HEK293 (cell line): ENCODE data around the gene ERMP1.

Experiments
- CTCF ChIA-PET: fragments of 350-600 bp; formaldehyde crosslinking; extraction: SDS; loops from one replicate; lab custom pipeline; 2021; ENCODE audit warnings: antibody characterized with exemption; lab: Yijun Ruan, JAX
- POLR2A ChIA-PET: fragments of 300-600 bp; formaldehyde crosslinking; extraction: SDS; loops from one replicate; lab custom pipeline; 2020; ENCODE audit warnings: antibody characterized with exemption, inconsistent platforms; lab: Yijun Ruan, JAX
- H3K27ac ChIP-seq: fragments of 200-500 bp; sonication (Bioruptor generic); 2 replicates; pipeline ENCODE4 v1.5.1; 2014; ENCODE audit warnings: low read depth, low read length, control low read depth, inconsistent platforms; ENCODE audit errors: extremely low read depth
- H3K36me3 ChIP-seq, 2 experiments: fragments of 200-500 bp in 1 of 2; sonication (Bioruptor generic) in 1 of 2; 1 replicate in 1 of 2; 2 replicates in 1 of 2; pipeline ENCODE4 v1.5.1; 2014 to 2017; ENCODE audit warnings: inconsistent platforms in 2 of 2, low read length in 2 of 2; ENCODE audit not compliant: control insufficient read depth in 2 of 2, insufficient read depth in 1 of 2
- H3K4me1 ChIP-seq: fragments of 200-500 bp; sonication (Bioruptor generic); 2 replicates; pipeline ENCODE4 v1.5.1; 2014; ENCODE audit warnings: mild to moderate bottlenecking, low read length, inconsistent platforms; ENCODE audit not compliant: control insufficient read depth, insufficient read depth
- H3K4me3 ChIP-seq: 2 replicates; pipeline ENCODE4 v1.5.1; 2011; ENCODE audit warnings: low read depth, mild to moderate bottlenecking, control low read depth, low read length, moderate library complexity
- H3K9me3 ChIP-seq: fragments of 200-500 bp; sonication (Bioruptor generic); 2 replicates; pipeline ENCODE4 v1.5.1; 2014; ENCODE audit warnings: low read depth, low read length, inconsistent platforms; ENCODE audit not compliant: control insufficient read depth, insufficient read depth
- BCL11A ChIP-seq: fragments of 450-650 bp; formaldehyde crosslinking; IDR thresholded peaks from 2 replicates; pipeline ENCODE4 v1.5.1; 2016; ENCODE audit warnings: low read depth, missing biosample characterization, missing genetic modification characterization
- GLI2 ChIP-seq: fragments of 450-650 bp; formaldehyde crosslinking; IDR thresholded peaks from 2 replicates; pipeline ENCODE4; 2017; ENCODE audit warnings: missing biosample characterization, missing genetic modification characterization, low read depth, borderline replicate concordance
- MEIS1 ChIP-seq: sonication (generic); formaldehyde crosslinking; IDR thresholded peaks from 2 replicates; pipeline ENCODE4 v1.8.1; 2022; ENCODE audit warnings: missing genetic modification reagents, mild to moderate bottlenecking, borderline replicate concordance
- PRDM10 ChIP-seq: fragments of 450-650 bp; formaldehyde crosslinking; IDR thresholded peaks from 2 replicates; pipeline ENCODE4 v1.5.1; 2016; ENCODE audit warnings: missing biosample characterization, missing genetic modification characterization
- SALL2 ChIP-seq: fragments of 450-650 bp; formaldehyde crosslinking; IDR thresholded peaks from 2 replicates; pipeline ENCODE4 v1.5.0; 2017; ENCODE audit warnings: missing biosample characterization, mild to moderate bottlenecking, missing genetic modification characterization, borderline replicate concordance
- SP3 ChIP-seq: fragments of 450-650 bp; formaldehyde crosslinking; IDR thresholded peaks from 2 replicates; pipeline ENCODE4 v1.5.1; 2016; ENCODE audit warnings: missing biosample characterization, missing genetic modification characterization
- TRIM28 ChIP-seq: IDR thresholded peaks from 2 replicates; pipeline ENCODE4 v1.6.1; 2011; ENCODE audit warnings: low read length, control low read depth, borderline replicate concordance
- ZIC2 ChIP-seq: fragments of 450-650 bp; formaldehyde crosslinking; IDR thresholded peaks from 2 replicates; pipeline ENCODE4 v1.5.1; 2016; ENCODE audit warnings: missing biosample characterization, missing genetic modification characterization
- ZNF169 ChIP-seq: fragments of 450-650 bp; formaldehyde crosslinking; IDR thresholded peaks from 2 replicates; pipeline ENCODE4 v1.5.1; 2016; ENCODE audit warnings: missing biosample characterization, missing genetic modification characterization
- ZNF184 ChIP-seq: fragments of 450-650 bp; IDR thresholded peaks from 2 replicates; pipeline ENCODE4 v1.5.1; 2018; ENCODE audit warnings: missing biosample characterization, mild to moderate bottlenecking, missing genetic modification characterization
- ZNF19 ChIP-seq: fragments of 450-650 bp; formaldehyde crosslinking; IDR thresholded peaks from 2 replicates; pipeline ENCODE4; 2016; ENCODE audit warnings: missing biosample characterization, missing genetic modification characterization, low read depth
- ZNF423 ChIP-seq: fragments of 450-650 bp; formaldehyde crosslinking; IDR thresholded peaks from 2 replicates; pipeline ENCODE4 v1.5.1; 2016; ENCODE audit warnings: missing biosample characterization, missing genetic modification characterization
- ZNF514 ChIP-seq: fragments of 450-650 bp; formaldehyde crosslinking; IDR thresholded peaks from 2 replicates; pipeline ENCODE4 v1.5.1; 2016; ENCODE audit warnings: missing biosample characterization, missing genetic modification characterization
- ZNF549 ChIP-seq: fragments of 450-650 bp; IDR thresholded peaks from 2 replicates; pipeline ENCODE4 v1.5.1; 2018; ENCODE audit warnings: missing biosample characterization, missing genetic modification characterization, mild to moderate bottlenecking, inconsistent platforms, moderate library complexity
- ZNF560 ChIP-seq: fragments of 450-650 bp; formaldehyde crosslinking; IDR thresholded peaks from 2 replicates; pipeline ENCODE4 v1.5.1; 2017; ENCODE audit warnings: missing biosample characterization, missing genetic modification characterization, borderline replicate concordance
- ZNF621 ChIP-seq: fragments of 450-650 bp; formaldehyde crosslinking; IDR thresholded peaks from 2 replicates; pipeline ENCODE4 v1.5.1; 2017; ENCODE audit warnings: missing biosample characterization, missing genetic modification characterization
- ZNF639 ChIP-seq: fragments of 450-650 bp; formaldehyde crosslinking; IDR thresholded peaks from 2 replicates; pipeline ENCODE4 v1.5.1; 2016; ENCODE audit warnings: missing biosample characterization, missing genetic modification characterization
- ZNF670 ChIP-seq: fragments of 450-650 bp; formaldehyde crosslinking; IDR thresholded peaks from 2 replicates; pipeline ENCODE4 v1.5.1; 2016; ENCODE audit warnings: missing biosample characterization, missing genetic modification characterization, low read depth
- ZNF747 ChIP-seq: fragments of 450-650 bp; formaldehyde crosslinking; IDR thresholded peaks from 2 replicates; pipeline ENCODE4 v1.5.1; 2016; ENCODE audit warnings: missing biosample characterization, missing genetic modification characterization
- ZNF792 ChIP-seq: fragments of 450-650 bp; formaldehyde crosslinking; IDR thresholded peaks from 2 replicates; pipeline ENCODE4 v1.5.1; 2016; ENCODE audit warnings: missing biosample characterization, missing genetic modification characterization
- ZNF837 ChIP-seq: fragments of 450-650 bp; formaldehyde crosslinking; IDR thresholded peaks from 2 replicates; pipeline ENCODE4 v1.5.1; 2016; ENCODE audit warnings: missing biosample characterization, missing genetic modification characterization
- ZSCAN18 ChIP-seq: fragments of 450-650 bp; formaldehyde crosslinking; IDR thresholded peaks from 2 replicates; pipeline ENCODE4 v1.5.1; 2016; ENCODE audit warnings: missing biosample characterization, missing genetic modification characterization
- ZSCAN23 ChIP-seq: fragments of 450-650 bp; formaldehyde crosslinking; IDR thresholded peaks from 2 replicates; pipeline ENCODE4 v1.5.1; 2016; ENCODE audit warnings: missing biosample characterization, missing genetic modification characterization
- ZSCAN4 ChIP-seq: fragments of 450-650 bp; formaldehyde crosslinking; IDR thresholded peaks from 2 replicates; pipeline ENCODE4 v1.5.1; 2017; ENCODE audit warnings: missing biosample characterization, missing genetic modification characterization
- TF ChIP-seq, protein P1 (sequence below): fragments of 450-650 bp; formaldehyde crosslinking; IDR thresholded peaks from 2 replicates; pipeline ENCODE4 v1.5.1; 2016; ENCODE audit warnings: missing biosample characterization, missing genetic modification characterization

Gene ERMP1

DNA sequence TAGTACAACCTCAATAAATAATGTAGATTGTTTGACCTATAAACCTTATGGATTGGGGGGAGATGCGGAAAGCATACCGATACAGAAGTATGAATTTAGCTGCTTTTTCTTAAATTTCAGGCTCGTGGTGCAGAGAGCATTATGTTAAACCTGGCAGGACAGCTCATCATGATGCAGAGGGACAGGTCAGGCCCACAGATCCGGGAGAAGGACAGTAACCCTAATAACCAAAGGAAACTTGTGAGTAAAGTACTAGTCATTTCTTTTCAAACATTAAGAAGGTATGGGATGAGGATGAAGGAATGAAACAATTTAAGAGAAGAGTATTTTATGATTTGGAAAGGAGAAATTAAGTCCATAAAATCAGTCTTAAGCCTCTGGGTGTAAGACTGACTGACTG, 70.5 kb downstream of the ERMP1 start:
- H3K4me3 ChIP-seq = no peak overlapping the region
- H3K9me3 ChIP-seq = no peaks in the 10 kb centered on the region
- no peak for TF ChIP-seq ZNF639 (tag by site-specific recombination)
- TF ChIP-seq SP3 (tag by site-specific recombination) = no peak
- TF ChIP-seq PRDM10 (tag by site-specific recombination) = no peak
- peaks cover 0 to 89% of the 10 kb centered on the region in 2 experiments for H3K36me3 ChIP-seq
- H3K27ac ChIP-seq = no peak overlapping the region
- ChIA-PET CTCF (no interaction called here), POLR2A (no interaction called here)
- no peaks in the 10 kb centered on the region for H3K4me1 ChIP-seq

DNA sequence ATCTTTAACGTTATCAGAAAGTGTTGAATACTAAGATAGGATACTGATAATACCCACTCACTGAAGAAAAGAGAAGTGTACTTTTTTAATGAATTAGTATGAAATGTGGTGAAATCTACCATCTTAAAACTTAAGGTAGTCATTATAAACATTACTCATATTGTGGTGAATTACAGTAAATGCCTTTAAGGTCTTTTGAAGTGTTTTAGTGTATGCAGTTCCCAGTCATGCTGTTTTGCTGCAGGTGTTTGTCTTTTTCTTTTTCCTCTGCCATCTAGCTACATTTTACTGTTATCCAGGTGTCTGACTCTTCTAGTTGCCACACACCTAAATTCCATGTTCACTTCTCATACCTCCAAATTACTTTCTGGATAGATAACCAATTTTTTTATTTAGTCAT, 72.6 kb downstream of the ERMP1 start:
- Histone ChIP-seq H3K36me3 (peaks cover 3 to 86% of the 10 kb centered on the region in 2 experiments), H3K9me3 (no peaks in the 10 kb centered on the region), H3K4me3 (no peak overlapping the region), H3K27ac (no peak overlapping the region), H3K4me1 (no peaks in the 10 kb centered on the region)
- CTCF ChIA-PET = no interaction called here
- POLR2A ChIA-PET = no interaction called here
- TF ChIP-seq TRIM28 (no peak), ZSCAN23 (no peak), GLI2 (tag by site-specific recombination) (no peak), ZNF837 (tag by site-specific recombination) (no peak), ZNF549 (tag by site-specific recombination) (no peak), ZIC2 (no peak), ZNF19 (tag by site-specific recombination) (no peak), ZNF670 (no peak)

DNA sequence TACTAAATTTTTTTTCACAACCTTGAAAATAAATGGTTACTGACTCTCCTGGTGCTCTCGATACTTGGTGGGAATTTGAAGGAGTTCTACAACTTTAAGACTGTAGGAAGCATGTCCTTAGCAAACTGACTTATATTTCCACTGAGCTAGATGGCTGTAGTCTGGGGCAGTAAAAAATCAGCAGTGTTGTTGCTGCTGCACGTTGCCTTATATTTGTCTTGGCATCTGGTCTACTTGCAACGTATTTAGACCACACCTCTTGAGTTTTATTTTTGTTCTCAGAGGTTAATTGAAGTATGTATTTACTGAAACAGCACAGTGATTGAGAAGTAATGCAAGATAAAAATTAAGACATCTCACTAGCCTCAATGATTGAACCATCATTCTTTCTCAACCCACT, 76.3 kb downstream of the ERMP1 start:
- CTCF ChIA-PET = interaction anchor here (0.6 to 1.3 kb wide), 4 partner anchors 10 to 593 kb away, joined by 3 to 5 read pairs (median 4); no protein-coding TSS in a partner anchor

More for the DNA sequence above, 76.3 kb downstream of the ERMP1 start:
- H3K27ac ChIP-seq = no peak overlapping the region
- POLR2A ChIA-PET = no interaction called here
- peaks cover 6 to 54% of the 10 kb centered on the region in 2 experiments for H3K36me3 ChIP-seq
- no peak overlapping the region for H3K4me3 ChIP-seq
- TF ChIP-seq, protein P1, sequence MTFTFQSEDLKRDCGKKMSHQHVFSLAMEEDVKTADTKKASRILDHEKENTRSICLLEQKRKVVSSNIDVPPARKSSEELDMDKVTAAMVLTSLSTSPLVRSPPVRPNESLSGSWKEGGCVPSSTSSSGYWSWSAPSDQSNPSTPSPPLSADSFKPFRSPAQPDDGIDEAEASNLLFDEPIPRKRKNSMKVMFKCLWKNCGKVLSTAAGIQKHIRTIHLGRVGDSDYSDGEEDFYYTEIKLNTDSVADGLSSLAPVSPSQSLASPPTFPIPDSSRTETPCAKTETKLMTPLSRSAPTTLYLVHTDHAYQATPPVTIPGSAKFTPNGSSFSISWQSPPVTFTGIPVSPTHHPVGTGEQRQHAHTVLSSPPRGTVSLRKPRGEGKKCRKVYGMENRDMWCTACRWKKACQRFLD (tag by site-specific recombination) = no peak
- TF ChIP-seq ZSCAN18 (tag by site-specific recombination) (no peak), ZNF792 (tag by site-specific recombination) (no peak), ZNF747 (tag by site-specific recombination) (no peak), ZNF621 (tag by site-specific recombination) (no peak), ZNF514 (no peak), MEIS1 (no peak), ZNF19 (tag by site-specific recombination) (no peak), ZNF423 (tag by site-specific recombination) (no peak), ZNF169 (no peak), ZNF184 (tag by site-specific recombination) (no peak), SALL2 (tag by site-specific recombination) (no peak), BCL11A (tag by site-specific recombination) (no peak), ZNF560 (tag by site-specific recombination) (no peak), ZSCAN4 (tag by site-specific recombination) (no peak)
- H3K9me3 ChIP-seq = no peaks in the 10 kb centered on the region
- no peaks in the 10 kb centered on the region for H3K4me1 ChIP-seq
